ENCODE measurements around the gene PES1.
"Not testable (repeated sequence)": the region's sequence is repeated elsewhere in the genome, so short reads cannot be mapped to it uniquely, and the experiment has no call there.

Gene PES1

DNA sequence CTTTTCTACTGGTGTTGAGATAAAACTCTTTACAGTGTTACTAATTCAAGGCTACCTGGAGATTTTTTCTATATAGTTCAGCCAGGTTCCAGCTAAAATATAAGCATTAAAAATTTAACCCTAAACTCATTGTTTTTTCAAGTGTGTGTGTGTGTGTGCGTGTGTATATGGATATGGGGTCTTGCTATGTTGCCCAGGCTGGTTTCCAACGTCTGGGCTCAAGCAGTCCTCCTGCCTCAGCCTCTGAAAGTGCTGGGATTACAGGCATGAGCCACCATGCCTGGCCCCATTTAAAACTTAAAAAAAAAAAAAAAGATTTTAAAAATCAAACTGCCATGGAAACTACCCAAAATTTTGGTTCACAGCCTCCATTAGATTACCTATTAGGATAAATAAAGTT, 4.5 kb upstream of the PES1 start:
- H3K36me3 ChIP-seq (ENCODE audit: low read length): no peaks in the 10 kb centered on the region
- TF ChIP-seq, protein P1, sequence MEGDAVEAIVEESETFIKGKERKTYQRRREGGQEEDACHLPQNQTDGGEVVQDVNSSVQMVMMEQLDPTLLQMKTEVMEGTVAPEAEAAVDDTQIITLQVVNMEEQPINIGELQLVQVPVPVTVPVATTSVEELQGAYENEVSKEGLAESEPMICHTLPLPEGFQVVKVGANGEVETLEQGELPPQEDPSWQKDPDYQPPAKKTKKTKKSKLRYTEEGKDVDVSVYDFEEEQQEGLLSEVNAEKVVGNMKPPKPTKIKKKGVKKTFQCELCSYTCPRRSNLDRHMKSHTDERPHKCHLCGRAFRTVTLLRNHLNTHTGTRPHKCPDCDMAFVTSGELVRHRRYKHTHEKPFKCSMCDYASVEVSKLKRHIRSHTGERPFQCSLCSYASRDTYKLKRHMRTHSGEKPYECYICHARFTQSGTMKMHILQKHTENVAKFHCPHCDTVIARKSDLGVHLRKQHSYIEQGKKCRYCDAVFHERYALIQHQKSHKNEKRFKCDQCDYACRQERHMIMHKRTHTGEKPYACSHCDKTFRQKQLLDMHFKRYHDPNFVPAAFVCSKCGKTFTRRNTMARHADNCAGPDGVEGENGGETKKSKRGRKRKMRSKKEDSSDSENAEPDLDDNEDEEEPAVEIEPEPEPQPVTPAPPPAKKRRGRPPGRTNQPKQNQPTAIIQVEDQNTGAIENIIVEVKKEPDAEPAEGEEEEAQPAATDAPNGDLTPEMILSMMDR (IDR thresholded peaks at IDR 0.05; ENCODE audit: insufficient read depth, low read length, poor library complexity, severe bottlenecking): no peak
- TF ChIP-seq EZH2phosphoT487 (conservative IDR thresholded peaks at IDR 0.05; ENCODE audit: low read length): no peak
- H3K4me3 ChIP-seq (ENCODE audit: insufficient read depth, low read length, poor library complexity, severe bottlenecking): no peak overlapping the region
- peaks cover 5% of the 10 kb centered on the region for H3K79me2 ChIP-seq (ENCODE audit: insufficient read depth, low read length)
- H3K9me2 ChIP-seq (replicated peaks; ENCODE audit: insufficient read depth, low read length): no peaks in the 10 kb centered on the region
- no peaks in the 10 kb centered on the region for H3K27me3 ChIP-seq (ENCODE audit: low read length)
- H3K4me2 ChIP-seq (ENCODE audit: low read depth, low read length, poor library complexity, severe bottlenecking): no peak overlapping the region
- H3F3A ChIP-seq (ENCODE audit: insufficient read depth): no peaks in the 10 kb centered on the region
- no peak overlapping the region for H3K9ac ChIP-seq (ENCODE audit: low read length)
- H3K9me3 ChIP-seq (ENCODE audit: insufficient read depth, low read length): no peaks in the 10 kb centered on the region
- no peak overlapping the region for H2AFZ ChIP-seq (ENCODE audit: low read depth, low read length, severe bottlenecking)
- H4K20me1 ChIP-seq (ENCODE audit: low read depth, low read length): no peaks in the 10 kb centered on the region
- no peak overlapping the region for H3K27ac ChIP-seq (ENCODE audit: low read depth, low read length)

DNA sequence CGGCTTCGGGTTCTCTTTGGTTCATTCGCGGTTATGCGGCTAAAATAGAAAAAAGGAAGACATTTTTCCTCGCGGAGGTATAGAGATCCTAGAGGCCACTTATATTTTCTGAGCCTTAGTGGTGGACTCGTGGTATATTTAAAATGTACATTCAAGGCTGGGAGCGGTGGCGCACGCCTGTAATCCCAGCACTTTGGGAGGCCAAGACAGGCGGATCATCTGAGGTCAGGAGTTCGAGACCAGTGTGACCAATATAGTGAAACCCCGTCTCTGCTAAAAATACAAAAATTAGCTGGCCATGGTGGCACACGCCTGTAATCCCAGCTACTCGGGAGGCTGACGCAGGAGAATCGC, 627 bp upstream of the PES1 start:
- not testable (repeated sequence) for H2AFZ ChIP-seq (ENCODE audit: low read depth, low read length, severe bottlenecking); H3K9me3 ChIP-seq (ENCODE audit: insufficient read depth, low read length); H3K27ac ChIP-seq (ENCODE audit: low read depth, low read length); H3F3A ChIP-seq (ENCODE audit: insufficient read depth); H3K9ac ChIP-seq (ENCODE audit: low read length); H3K4me3 ChIP-seq (ENCODE audit: insufficient read depth, low read length, poor library complexity, severe bottlenecking); H3K27me3 ChIP-seq (ENCODE audit: low read length); H3K36me3 ChIP-seq (ENCODE audit: low read length); H4K20me1 ChIP-seq (ENCODE audit: low read depth, low read length); H3K9me2 ChIP-seq (replicated peaks; ENCODE audit: insufficient read depth, low read length)
- Histone ChIP-seq H3K79me2 (ENCODE audit: insufficient read depth, low read length) (peaks cover 28% of the 10 kb centered on the region), H3K4me2 (ENCODE audit: low read depth, low read length, poor library complexity, severe bottlenecking) (peak overlapping the region; percentile 62)

DNA sequence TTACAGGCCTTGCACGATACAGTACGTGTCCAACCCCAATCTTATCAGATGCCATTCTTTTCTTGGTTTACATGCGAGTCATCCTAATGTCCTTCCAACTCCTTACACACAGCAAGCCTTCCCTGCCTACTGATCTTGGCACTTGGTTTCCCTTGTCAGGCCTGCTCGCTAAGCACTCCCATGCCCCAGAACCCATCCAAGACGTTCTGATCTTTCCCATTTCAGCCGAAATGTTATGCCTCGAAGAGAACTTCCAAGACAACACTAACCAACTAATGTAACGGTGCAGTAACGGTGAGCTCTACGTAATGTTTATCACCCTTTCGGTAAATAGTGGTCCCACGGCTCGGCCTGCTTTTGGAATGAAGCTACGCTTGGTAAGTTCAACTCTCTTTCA, 521 bp downstream of the PES1 start:
- Histone ChIP-seq H3K9me3 (ENCODE audit: insufficient read depth, low read length) (no peaks in the 10 kb centered on the region), H3K4me3 (ENCODE audit: insufficient read depth, low read length, poor library complexity, severe bottlenecking) (peak overlapping the region; percentile 94), H4K20me1 (ENCODE audit: low read depth, low read length) (no peaks in the 10 kb centered on the region; the same call in 1 of the 2 replicates), H3K27me3 (ENCODE audit: low read length) (no peaks in the 10 kb centered on the region), H2AFZ (ENCODE audit: low read depth, low read length, severe bottlenecking) (peak overlapping the region; percentile 15), H3K9ac (ENCODE audit: low read length) (peak overlapping the region; percentile 78), H3K4me2 (ENCODE audit: low read depth, low read length, poor library complexity, severe bottlenecking) (peak overlapping the region; percentile 62), H3K36me3 (ENCODE audit: low read length) (no peaks in the 10 kb centered on the region), H3F3A (ENCODE audit: insufficient read depth) (no peaks in the 10 kb centered on the region), H3K79me2 (ENCODE audit: insufficient read depth, low read length) (peaks cover 28% of the 10 kb centered on the region), H3K27ac (ENCODE audit: low read depth, low read length) (no peak overlapping the region), H3K9me2 (replicated peaks; ENCODE audit: insufficient read depth, low read length) (no peaks in the 10 kb centered on the region)
- TF ChIP-seq, protein P1 (IDR thresholded peaks at IDR 0.05; ENCODE audit: insufficient read depth, low read length, poor library complexity, severe bottlenecking): no peak
- TF ChIP-seq EZH2phosphoT487 (conservative IDR thresholded peaks at IDR 0.05; ENCODE audit: low read length): no peak

DNA sequence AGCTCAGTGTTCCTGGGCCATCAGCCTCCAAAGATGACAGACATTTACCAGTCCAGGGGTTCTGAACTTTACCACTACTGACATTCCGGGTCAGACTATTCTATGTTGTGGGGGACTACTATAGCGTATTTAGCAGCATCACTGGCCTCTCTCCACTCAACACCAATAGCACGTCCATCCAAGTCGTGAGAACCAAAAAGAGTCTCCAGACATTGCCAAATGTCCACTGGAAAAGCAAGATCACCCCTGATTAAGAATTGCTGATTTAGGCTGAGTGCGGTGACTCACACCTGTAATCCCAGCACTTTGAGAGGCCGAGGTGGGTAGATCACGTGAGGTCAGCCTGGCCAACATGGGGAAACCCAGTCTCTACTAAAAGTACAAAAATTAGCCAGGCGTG, 5.3 kb downstream of the PES1 start:
- no peak overlapping the region for H3K4me2 ChIP-seq (ENCODE audit: low read depth, low read length, poor library complexity, severe bottlenecking)
- H3K79me2 ChIP-seq (ENCODE audit: insufficient read depth, low read length): peaks cover 25% of the 10 kb centered on the region
- TF ChIP-seq, protein P1 (IDR thresholded peaks at IDR 0.05; ENCODE audit: insufficient read depth, low read length, poor library complexity, severe bottlenecking): no peak
- no peak for TF ChIP-seq EZH2phosphoT487 (conservative IDR thresholded peaks at IDR 0.05; ENCODE audit: low read length)
- H3K27me3 ChIP-seq (ENCODE audit: low read length): no peaks in the 10 kb centered on the region
- no peaks in the 10 kb centered on the region for H3K9me2 ChIP-seq (replicated peaks; ENCODE audit: insufficient read depth, low read length)
- H2AFZ ChIP-seq (ENCODE audit: low read depth, low read length, severe bottlenecking): no peak overlapping the region
- no peak overlapping the region for H3K9ac ChIP-seq (ENCODE audit: low read length)
- no peak overlapping the region for H3K27ac ChIP-seq (ENCODE audit: low read depth, low read length)
- no peaks in the 10 kb centered on the region for H3K36me3 ChIP-seq (ENCODE audit: low read length)
- no peak overlapping the region for H3K4me3 ChIP-seq (ENCODE audit: insufficient read depth, low read length, poor library complexity, severe bottlenecking)
- no peaks in the 10 kb centered on the region; the same call in 1 of the 2 replicates for H4K20me1 ChIP-seq (ENCODE audit: low read depth, low read length)
- H3F3A ChIP-seq (ENCODE audit: insufficient read depth): no peaks in the 10 kb centered on the region
- H3K9me3 ChIP-seq (ENCODE audit: insufficient read depth, low read length): no peaks in the 10 kb centered on the region

All from SU-DHL-6 (cell line).